ENCODE results near the gene F12.

Gene F12

DNA sequence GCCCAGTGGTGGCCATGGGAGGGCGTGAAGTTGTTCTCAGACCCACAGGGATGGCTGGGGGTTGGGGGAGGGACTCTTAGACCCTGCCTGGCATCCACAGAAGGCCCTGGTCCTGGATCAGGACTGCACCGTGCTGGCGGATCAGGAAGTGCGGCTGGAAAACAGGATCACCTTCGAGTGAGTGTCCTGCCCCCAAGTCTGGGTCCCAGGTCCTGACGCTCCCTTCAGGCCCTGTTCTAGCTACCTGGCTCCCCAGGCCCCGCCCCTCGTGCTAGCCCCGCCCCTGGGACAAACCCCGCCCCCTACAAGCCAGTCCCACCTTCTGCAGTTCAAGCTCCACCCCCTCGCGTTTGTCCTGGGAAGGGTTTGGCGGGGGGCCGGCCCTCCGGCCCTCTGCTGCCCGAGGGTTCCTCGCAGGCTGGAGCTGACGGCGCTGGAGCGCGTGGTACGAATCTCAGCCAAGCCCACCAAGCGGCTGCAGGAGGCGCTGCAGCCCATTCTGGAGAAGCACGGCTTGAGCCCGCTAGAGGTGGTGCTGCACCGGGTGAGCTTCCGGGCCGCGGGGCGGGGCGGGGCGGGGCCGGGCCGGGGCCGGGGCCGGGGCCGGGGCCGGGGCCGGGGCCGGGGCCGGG lies 38.8 kb downstream of the F12 start (continued):
- TF ChIP-seq ZEB2 (tag by site-specific recombination; IDR thresholded peaks at IDR 0.05) = peak; percentile 40; the same call in 1 of the 2 replicates
- peak; percentile 75 for TF ChIP-seq IKZF3 (tag by site-specific recombination; IDR thresholded peaks at IDR 0.05)
- no peak for TF ChIP-seq ZFP3 (tag by site-specific recombination; IDR thresholded peaks at IDR 0.05; ENCODE audit: low read depth)
- TF ChIP-seq ZNF335 (tag by site-specific recombination; conservative IDR thresholded peaks at IDR 0.05) = peak; percentile 88
- TF ChIP-seq ZIC2 (tag by site-specific recombination; IDR thresholded peaks at IDR 0.05) = peak; percentile 42
- TF ChIP-seq ZNF549 (tag by site-specific recombination; IDR thresholded peaks at IDR 0.05) = no peak
- no peak for TF ChIP-seq ZNF558 (tag by site-specific recombination; IDR thresholded peaks at IDR 0.05)
- TF ChIP-seq KLF8 (tag by site-specific recombination; IDR thresholded peaks at IDR 0.05) = peak; percentile 58; the same call in 1 of the 2 replicates
- no peak for TF ChIP-seq KLF16 (tag by site-specific recombination; IDR thresholded peaks at IDR 0.05)
- TF ChIP-seq SP3 (tag by site-specific recombination; IDR thresholded peaks at IDR 0.05) = peak; percentile 83
- TF ChIP-seq YY1 (tag by site-specific recombination; IDR thresholded peaks at IDR 0.05) = no peak
- 0 out of 2 replicates have a peak, but pooled peaks have one; percentile 22 for TF ChIP-seq ZSCAN30 (tag by site-specific recombination; IDR thresholded peaks at IDR 0.05)
- TF ChIP-seq ZNF175 (tag by site-specific recombination; IDR thresholded peaks at IDR 0.05) = no peak
- peak; percentile 51; the same call in 1 of the 2 replicates for TF ChIP-seq ZBTB8A (tag by site-specific recombination; IDR thresholded peaks at IDR 0.05)
- TF ChIP-seq ZNF600 (tag by site-specific recombination; IDR thresholded peaks at IDR 0.05) = 0 out of 2 replicates have a peak, but pooled peaks have one; percentile 24
- no peak for TF ChIP-seq ZNF501 (tag by site-specific recombination; IDR thresholded peaks at IDR 0.05)
- TF ChIP-seq ZNF624 (tag by site-specific recombination; IDR thresholded peaks at IDR 0.05) = no peak
- TF ChIP-seq, protein P1, sequence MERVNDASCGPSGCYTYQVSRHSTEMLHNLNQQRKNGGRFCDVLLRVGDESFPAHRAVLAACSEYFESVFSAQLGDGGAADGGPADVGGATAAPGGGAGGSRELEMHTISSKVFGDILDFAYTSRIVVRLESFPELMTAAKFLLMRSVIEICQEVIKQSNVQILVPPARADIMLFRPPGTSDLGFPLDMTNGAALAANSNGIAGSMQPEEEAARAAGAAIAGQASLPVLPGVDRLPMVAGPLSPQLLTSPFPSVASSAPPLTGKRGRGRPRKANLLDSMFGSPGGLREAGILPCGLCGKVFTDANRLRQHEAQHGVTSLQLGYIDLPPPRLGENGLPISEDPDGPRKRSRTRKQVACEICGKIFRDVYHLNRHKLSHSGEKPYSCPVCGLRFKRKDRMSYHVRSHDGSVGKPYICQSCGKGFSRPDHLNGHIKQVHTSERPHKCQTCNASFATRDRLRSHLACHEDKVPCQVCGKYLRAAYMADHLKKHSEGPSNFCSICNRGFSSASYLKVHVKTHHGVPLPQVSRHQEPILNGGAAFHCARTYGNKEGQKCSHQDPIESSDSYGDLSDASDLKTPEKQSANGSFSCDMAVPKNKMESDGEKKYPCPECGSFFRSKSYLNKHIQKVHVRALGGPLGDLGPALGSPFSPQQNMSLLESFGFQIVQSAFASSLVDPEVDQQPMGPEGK (tag by site-specific recombination; IDR thresholded peaks at IDR 0.05) = peak; percentile 76
- no peak for TF ChIP-seq OVOL3 (tag by site-specific recombination; IDR thresholded peaks at IDR 0.05)
- TF ChIP-seq, protein P2, sequence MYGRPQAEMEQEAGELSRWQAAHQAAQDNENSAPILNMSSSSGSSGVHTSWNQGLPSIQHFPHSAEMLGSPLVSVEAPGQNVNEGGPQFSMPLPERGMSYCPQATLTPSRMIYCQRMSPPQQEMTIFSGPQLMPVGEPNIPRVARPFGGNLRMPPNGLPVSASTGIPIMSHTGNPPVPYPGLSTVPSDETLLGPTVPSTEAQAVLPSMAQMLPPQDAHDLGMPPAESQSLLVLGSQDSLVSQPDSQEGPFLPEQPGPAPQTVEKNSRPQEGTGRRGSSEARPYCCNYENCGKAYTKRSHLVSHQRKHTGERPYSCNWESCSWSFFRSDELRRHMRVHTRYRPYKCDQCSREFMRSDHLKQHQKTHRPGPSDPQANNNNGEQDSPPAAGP (tag by site-specific recombination; IDR thresholded peaks at IDR 0.05) = no peak
- no peak for TF ChIP-seq ZNF140 (tag by site-specific recombination; IDR thresholded peaks at IDR 0.05)
- TF ChIP-seq REPIN1 (tag by site-specific recombination; IDR thresholded peaks at IDR 0.05; ENCODE audit: low read depth) = no peak
- no peak for TF ChIP-seq ZNF174 (tag by site-specific recombination; IDR thresholded peaks at IDR 0.05)
- no peak for TF ChIP-seq OSR2 (tag by site-specific recombination; IDR thresholded peaks at IDR 0.05)
- TF ChIP-seq ZNF473 (tag by site-specific recombination; IDR thresholded peaks at IDR 0.05) = no peak
- TF ChIP-seq ZNF660 (tag by site-specific recombination; IDR thresholded peaks at IDR 0.05) = peak; percentile 74; the same call in 1 of the 2 replicates
- TF ChIP-seq, protein P3, sequence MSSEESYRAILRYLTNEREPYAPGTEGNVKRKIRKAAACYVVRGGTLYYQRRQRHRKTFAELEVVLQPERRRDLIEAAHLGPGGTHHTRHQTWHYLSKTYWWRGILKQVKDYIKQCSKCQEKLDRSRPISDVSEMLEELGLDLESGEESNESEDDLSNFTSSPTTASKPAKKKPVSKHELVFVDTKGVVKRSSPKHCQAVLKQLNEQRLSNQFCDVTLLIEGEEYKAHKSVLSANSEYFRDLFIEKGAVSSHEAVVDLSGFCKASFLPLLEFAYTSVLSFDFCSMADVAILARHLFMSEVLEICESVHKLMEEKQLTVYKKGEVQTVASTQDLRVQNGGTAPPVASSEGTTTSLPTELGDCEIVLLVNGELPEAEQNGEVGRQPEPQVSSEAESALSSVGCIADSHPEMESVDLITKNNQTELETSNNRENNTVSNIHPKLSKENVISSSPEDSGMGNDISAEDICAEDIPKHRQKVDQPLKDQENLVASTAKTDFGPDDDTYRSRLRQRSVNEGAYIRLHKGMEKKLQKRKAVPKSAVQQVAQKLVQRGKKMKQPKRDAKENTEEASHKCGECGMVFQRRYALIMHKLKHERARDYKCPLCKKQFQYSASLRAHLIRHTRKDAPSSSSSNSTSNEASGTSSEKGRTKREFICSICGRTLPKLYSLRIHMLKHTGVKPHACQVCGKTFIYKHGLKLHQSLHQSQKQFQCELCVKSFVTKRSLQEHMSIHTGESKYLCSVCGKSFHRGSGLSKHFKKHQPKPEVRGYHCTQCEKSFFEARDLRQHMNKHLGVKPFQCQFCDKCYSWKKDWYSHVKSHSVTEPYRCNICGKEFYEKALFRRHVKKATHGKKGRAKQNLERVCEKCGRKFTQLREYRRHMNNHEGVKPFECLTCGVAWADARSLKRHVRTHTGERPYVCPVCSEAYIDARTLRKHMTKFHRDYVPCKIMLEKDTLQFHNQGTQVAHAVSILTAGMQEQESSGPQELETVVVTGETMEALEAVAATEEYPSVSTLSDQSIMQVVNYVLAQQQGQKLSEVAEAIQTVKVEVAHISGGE (tag by site-specific recombination; conservative IDR thresholded peaks at IDR 0.05; ENCODE audit: low read depth) = peak; percentile 75
- peak; percentile 40; the same call in 1 of the 2 replicates for TF ChIP-seq KLF9 (tag by site-specific recombination; IDR thresholded peaks at IDR 0.05; ENCODE audit: low read depth)
- no peak for TF ChIP-seq ZNF202 (tag by site-specific recombination; IDR thresholded peaks at IDR 0.05; ENCODE audit: borderline replicate concordance)
- TF ChIP-seq, protein P4, sequence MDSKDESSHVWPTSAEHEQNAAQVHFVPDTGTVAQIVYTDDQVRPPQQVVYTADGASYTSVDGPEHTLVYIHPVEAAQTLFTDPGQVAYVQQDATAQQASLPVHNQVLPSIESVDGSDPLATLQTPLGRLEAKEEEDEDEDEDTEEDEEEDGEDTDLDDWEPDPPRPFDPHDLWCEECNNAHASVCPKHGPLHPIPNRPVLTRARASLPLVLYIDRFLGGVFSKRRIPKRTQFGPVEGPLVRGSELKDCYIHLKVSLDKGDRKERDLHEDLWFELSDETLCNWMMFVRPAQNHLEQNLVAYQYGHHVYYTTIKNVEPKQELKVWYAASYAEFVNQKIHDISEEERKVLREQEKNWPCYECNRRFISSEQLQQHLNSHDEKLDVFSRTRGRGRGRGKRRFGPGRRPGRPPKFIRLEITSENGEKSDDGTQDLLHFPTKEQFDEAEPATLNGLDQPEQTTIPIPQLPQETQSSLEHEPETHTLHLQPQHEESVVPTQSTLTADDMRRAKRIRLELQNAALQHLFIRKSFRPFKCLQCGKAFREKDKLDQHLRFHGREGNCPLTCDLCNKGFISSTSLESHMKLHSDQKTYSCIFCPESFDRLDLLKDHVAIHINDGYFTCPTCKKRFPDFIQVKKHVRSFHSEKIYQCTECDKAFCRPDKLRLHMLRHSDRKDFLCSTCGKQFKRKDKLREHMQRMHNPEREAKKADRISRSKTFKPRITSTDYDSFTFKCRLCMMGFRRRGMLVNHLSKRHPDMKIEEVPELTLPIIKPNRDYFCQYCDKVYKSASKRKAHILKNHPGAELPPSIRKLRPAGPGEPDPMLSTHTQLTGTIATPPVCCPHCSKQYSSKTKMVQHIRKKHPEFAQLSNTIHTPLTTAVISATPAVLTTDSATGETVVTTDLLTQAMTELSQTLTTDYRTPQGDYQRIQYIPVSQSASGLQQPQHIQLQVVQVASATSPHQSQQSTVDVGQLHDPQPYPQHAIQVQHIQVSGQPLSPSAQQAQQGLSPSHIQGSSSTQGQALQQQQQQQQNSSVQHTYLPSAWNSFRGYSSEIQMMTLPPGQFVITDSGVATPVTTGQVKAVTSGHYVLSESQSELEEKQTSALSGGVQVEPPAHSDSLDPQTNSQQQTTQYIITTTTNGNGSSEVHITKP (tag by site-specific recombination; IDR thresholded peaks at IDR 0.05) = no peak
- TF ChIP-seq ZNF214 (tag by site-specific recombination; IDR thresholded peaks at IDR 0.05; ENCODE audit: borderline replicate concordance) = no peak

All from HEK293 (cell line).